ENCODE data around the gene AMD1.

DNA sequence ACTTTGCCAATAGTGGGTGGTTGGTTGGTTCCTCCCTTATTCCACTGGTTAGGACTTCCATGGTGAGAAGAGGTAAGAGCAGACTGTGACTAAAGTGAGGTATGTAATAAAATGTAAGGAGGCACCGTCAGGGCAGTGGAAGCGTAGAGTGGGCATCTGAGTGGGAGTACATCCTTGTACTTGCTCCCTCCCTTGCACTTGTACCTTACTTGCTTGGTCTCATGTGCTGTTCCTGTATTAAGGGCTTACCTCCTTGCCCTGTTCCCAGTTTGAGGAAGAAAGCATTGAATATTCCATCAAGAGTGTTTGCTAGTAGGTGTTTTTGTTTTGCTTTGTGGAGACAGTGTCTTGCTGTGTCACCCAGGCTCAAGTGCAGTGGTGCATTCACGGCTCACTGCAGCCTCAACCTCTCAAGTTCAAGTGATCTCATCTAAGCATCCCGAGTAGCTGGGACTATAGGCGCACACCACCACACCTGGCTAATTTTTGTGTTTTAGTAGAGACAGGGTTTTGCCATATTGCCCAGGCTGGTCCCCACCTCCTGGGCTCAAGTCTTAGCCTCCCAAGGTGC, 25.5 kb downstream of the AMD1 start:
- no peak for TF ChIP-seq EZH2 (optimal IDR thresholded peaks at IDR 0.05; ENCODE audit: low read depth, low read length)
- TF ChIP-seq, protein P1, sequence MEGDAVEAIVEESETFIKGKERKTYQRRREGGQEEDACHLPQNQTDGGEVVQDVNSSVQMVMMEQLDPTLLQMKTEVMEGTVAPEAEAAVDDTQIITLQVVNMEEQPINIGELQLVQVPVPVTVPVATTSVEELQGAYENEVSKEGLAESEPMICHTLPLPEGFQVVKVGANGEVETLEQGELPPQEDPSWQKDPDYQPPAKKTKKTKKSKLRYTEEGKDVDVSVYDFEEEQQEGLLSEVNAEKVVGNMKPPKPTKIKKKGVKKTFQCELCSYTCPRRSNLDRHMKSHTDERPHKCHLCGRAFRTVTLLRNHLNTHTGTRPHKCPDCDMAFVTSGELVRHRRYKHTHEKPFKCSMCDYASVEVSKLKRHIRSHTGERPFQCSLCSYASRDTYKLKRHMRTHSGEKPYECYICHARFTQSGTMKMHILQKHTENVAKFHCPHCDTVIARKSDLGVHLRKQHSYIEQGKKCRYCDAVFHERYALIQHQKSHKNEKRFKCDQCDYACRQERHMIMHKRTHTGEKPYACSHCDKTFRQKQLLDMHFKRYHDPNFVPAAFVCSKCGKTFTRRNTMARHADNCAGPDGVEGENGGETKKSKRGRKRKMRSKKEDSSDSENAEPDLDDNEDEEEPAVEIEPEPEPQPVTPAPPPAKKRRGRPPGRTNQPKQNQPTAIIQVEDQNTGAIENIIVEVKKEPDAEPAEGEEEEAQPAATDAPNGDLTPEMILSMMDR (IDR thresholded peaks at IDR 0.05; ENCODE audit: low read length), result no peak

All from MM.1S (cell line).